Ovary (tissue), 9 donors: ENCODE measurements around the gene FNTB. TPM values are rescaled to one million over a fixed set of nuclear protein-coding genes. Genes with fewer than 3 reads are reported as not detected.

Source experiments
- DNase-seq, 5 donors: peaks; one replicate each; pipeline ENCODE4 v3.0.0-alpha.2; 2019 to 2020
- H3K27ac ChIP-seq, 2 donors: fragments of 200-600 bp; one replicate each; pipeline versions ENCODE4 v1.5.1 to v1.8.0; 2019 to 2022
- H3K27me3 ChIP-seq: fragments of 200-600 bp; one replicate; pipeline ENCODE4 v1.8.0; 2022
- H3K36me3 ChIP-seq: fragments of 200-600 bp; sonication (generic); one replicate; pipeline ENCODE4 v1.5.1; 2019
- H3K4me1 ChIP-seq: one replicate; pipeline ENCODE4 v1.8.1; 2013; ENCODE audit warnings: mild to moderate bottlenecking, moderate library complexity; ENCODE audit not compliant: insufficient read depth
- H3K4me3 ChIP-seq: fragments of 200-600 bp; sonication (generic); one replicate; pipeline ENCODE4 v1.5.1; 2017
- H3K9me3 ChIP-seq, 2 donors: fragments of 200-600 bp in 1 of 2; sonication (generic) in 1 of 2; one replicate each; pipeline versions ENCODE4 v1.5.1 to v1.8.1; 2013 to 2019; ENCODE audit warnings: mild to moderate bottlenecking in 1 of 2, moderate library complexity in 1 of 2
- CTCF ChIP-seq, 3 donors: fragments of 450-650 bp in 2 of 3; fragments of 200-600 bp in 1 of 3; IDR thresholded peaks; one replicate each; pipeline versions ENCODE4 v1.5.1 to v1.8.0; 2016 to 2022; ENCODE audit warnings: antibody characterized with exemption in 3 of 3, mild to moderate bottlenecking in 1 of 3
- EP300 ChIP-seq: sonication (generic); formaldehyde crosslinking; IDR thresholded peaks from one replicate; pipeline ENCODE4 v1.6.1; 2017; ENCODE audit warnings: antibody characterized with exemption
- POLR2A ChIP-seq: fragments of 450-650 bp; IDR thresholded peaks from one replicate; pipeline ENCODE4 v1.6.1; 2017; ENCODE audit warnings: antibody characterized with exemption, mild to moderate bottlenecking, moderate library complexity
- WGBS, 3 donors: extraction: QIAGEN DNeasy Blood & Tissue Kit in 1 of 3; methylation state at CpG; one replicate each; pipeline versions ENCODE4 v1.1.5 to v1.1.7; 2013 to 2017; 5-methylcytosine and 5-hydroxymethylcytosine counted together
- intact Hi-C, 4 donors: fragments of 100-400 bp; cut with DNase I; formaldehyde crosslinking; loops; one replicate each; pipeline versions ENCODE4 v1.11.0 to v1.15.1; 2022 to 2023
- polyA plus RNA-seq, 2 donors: library from polyadenylated mRNA; stranded (reverse); fragments of 200-250 nt in 1 of 2; fragments of 350-450 nt in 1 of 2; fragmentation: Illumina TruSeq in 1 of 2; extraction: RNeasy Lipid Tissue Mini Kit (QIAGEN cat#74804) in 1 of 2; gene quantifications; one replicate each; pipeline ENCODE4 v1.2.3, GENCODE V29; 2013 to 2014
- total RNA-seq, 7 donors: library from RNA; depleted of rRNA in 2 of 7; stranded (reverse); fragments of >200 nt in 2 of 7; fragmentation: NEBNext Ultra II Directional in 3 of 7; extraction: Animal tissue kit (Norgen Biotek cat#: 25700) in 3 of 7; gene quantifications; one replicate each; pipeline versions ENCODE4 v1.1.0 to v1.2.4, GENCODE V29; 2016 to 2023
- donor health status: DM: no; HTN: no; CAD: no; lungs with moderate emphysema.
- donor health status: DM: no; HTN: no; CAD: no.
- donor health status: Bipolar disorder and iron deficiency.
- donor health status: DM: yes; HTN: yes; CAD: no.
- donor health status: DM: no; HTN: no; CAD: no.
- donor health status: DM: yes; HTN: yes; CAD: no.

Gene FNTB
- total and polyA plus RNA-seq, 9 donors: 8.0 to 19.0 (median 14.1) TPM

- peaks cover 6% of the 10 kb centered on the region for H3K4me1 ChIP-seq
- TF ChIP-seq POLR2A (no peak), EP300 (no peak), CTCF (IDR thresholded peaks at IDR 0.05) (no peak)
- intact Hi-C loops: no loop called here
- WGBS, 3 donors: 48 to 98% (median 92%) methylated on average over 2 of the region's 2 CpGs
- DNase-seq: no peak
- no peaks in the 10 kb centered on the region for H3K27me3 ChIP-seq
- H3K9me3 ChIP-seq: no peaks in the 10 kb centered on the region
- no peak overlapping the region for H3K4me3 ChIP-seq
- H3K27ac ChIP-seq: no peak overlapping the region
- no peaks in the 10 kb centered on the region for H3K36me3 ChIP-seq
These were observed 19.7 kb upstream of the FNTB start for GRCh38 chr14:64966976-64967375.

- Histone ChIP-seq H3K9me3 (no peaks in the 10 kb centered on the region), H3K27me3 (no peaks in the 10 kb centered on the region), H3K27ac (no peak overlapping the region), H3K4me1 (peaks cover 6% of the 10 kb centered on the region), H3K36me3 (no peaks in the 10 kb centered on the region), H3K4me3 (no peak overlapping the region)
- intact Hi-C loops: no loop called here
- no peak for TF ChIP-seq CTCF (IDR thresholded peaks at IDR 0.05)
- no peak for TF ChIP-seq POLR2A
- TF ChIP-seq EP300: no peak
- no peak for DNase-seq
- 85 to 92% (median 88%) methylated on average over 7 of the region's 7 CpGs for WGBS, 3 donors
These were observed 18.5 kb upstream of the FNTB start for GRCh38 chr14:64968167-64968566.

- Histone ChIP-seq H3K27me3 (no peaks in the 10 kb centered on the region), H3K4me1 (peaks cover 6% of the 10 kb centered on the region), H3K36me3 (no peaks in the 10 kb centered on the region), H3K9me3 (no peaks in the 10 kb centered on the region), H3K27ac (no peak overlapping the region), H3K4me3 (no peak overlapping the region)
- WGBS, 3 donors: 84 to 89% (median 87%) methylated on average over 6 of the region's 6 CpGs
- TF ChIP-seq POLR2A (no peak), CTCF (IDR thresholded peaks at IDR 0.05) (no peak), EP300 (no peak)
- no peak for DNase-seq
- intact Hi-C loops: no loop called here
These were observed 18.0 kb upstream of the FNTB start for GRCh38 chr14:64968651-64969050.

- no peak overlapping the region for H3K27ac ChIP-seq
- no peak for TF ChIP-seq EP300
- TF ChIP-seq POLR2A: no peak
- no peak for TF ChIP-seq CTCF (IDR thresholded peaks at IDR 0.05)
- intact Hi-C loops: loop anchor here in 1 of 4 donors (5.0 kb wide), 1 partner anchor 148 kb away; no protein-coding TSS in a partner anchor
- H3K4me1 ChIP-seq: peaks cover 6% of the 10 kb centered on the region
- no peaks in the 10 kb centered on the region for H3K36me3 ChIP-seq
- H3K9me3 ChIP-seq: no peaks in the 10 kb centered on the region
- DNase-seq: no peak
- H3K4me3 ChIP-seq: no peak overlapping the region
- H3K27me3 ChIP-seq: no peaks in the 10 kb centered on the region
- 92 to 98% (median 96%) methylated on average over 3 of the region's 3 CpGs for WGBS, 3 donors
These were observed 16.7 kb upstream of the FNTB start for GRCh38 chr14:64970041-64970440.
